ENCODE measurements around the gene KRT77. TPM values are rescaled to one million over a fixed set of nuclear protein-coding genes. Genes with fewer than 3 reads are reported as not detected.

The KRT77 gene
- total RNA-seq, 3 donors from 2014 or later (not counting 1 experiment from before 2014, with no cell fraction given) = not detected

DNA sequence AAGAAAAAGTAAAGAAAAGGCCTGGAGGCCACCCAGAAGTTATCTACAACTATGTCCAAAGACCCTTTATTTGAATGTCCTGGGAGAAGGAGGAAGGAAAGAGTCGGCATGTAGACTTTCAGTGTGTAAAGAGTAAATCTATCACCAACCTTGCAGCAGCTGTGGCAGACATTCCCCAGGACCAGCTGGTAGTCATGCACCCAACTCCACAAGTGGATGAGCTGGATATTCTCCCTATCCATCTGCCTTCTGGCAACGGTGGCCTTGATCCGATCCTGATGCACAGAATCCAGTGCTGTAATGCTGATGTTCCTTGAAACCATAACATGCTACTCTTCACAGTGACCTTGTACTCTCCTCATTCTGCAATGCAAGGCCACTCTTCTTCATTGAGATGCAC is 46.5 kb upstream of the KRT77 start:
- Mint-ChIP-seq H3K4me1 (no peaks in the 10 kb centered on the region), H3K4me3 (no peak overlapping the region), H3K27me3 (ENCODE audit: low read depth in 2 of 2) (peaks cover 13 to 34% of the 10 kb centered on the region in 2 donors), H3K27ac (no peak overlapping the region), H3K36me3 (no peaks in the 10 kb centered on the region), H3K9me3 (no peaks in the 10 kb centered on the region)
- no peak overlapping the region for H3K4me3 ChIP-seq (ENCODE audit: low read length)
- 90% methylated on average over 2 of the region's 3 CpGs for WGBS (ENCODE audit: insufficient coverage)
- H3K4me1 ChIP-seq (ENCODE audit: control insufficient read depth, insufficient read depth, low read length) = no peaks in the 10 kb centered on the region
- intact Hi-C loops (cut with micrococcal nuclease) = no loop called here
- DNase-seq (no peak), ATAC-seq (no peak)
- no peak overlapping the region for H3K27ac ChIP-seq (ENCODE audit: low read length)
- H3K27me3 ChIP-seq (ENCODE audit: control insufficient read depth, insufficient read depth, low read length) = peaks cover 1% of the 10 kb centered on the region
- H3K9me3 ChIP-seq (ENCODE audit: control insufficient read depth, insufficient read depth, low read length) = no peaks in the 10 kb centered on the region
- no peaks in the 10 kb centered on the region for H3K36me3 ChIP-seq (ENCODE audit: control insufficient read depth, insufficient read depth, low read length)
- TF ChIP-seq, protein P1, sequence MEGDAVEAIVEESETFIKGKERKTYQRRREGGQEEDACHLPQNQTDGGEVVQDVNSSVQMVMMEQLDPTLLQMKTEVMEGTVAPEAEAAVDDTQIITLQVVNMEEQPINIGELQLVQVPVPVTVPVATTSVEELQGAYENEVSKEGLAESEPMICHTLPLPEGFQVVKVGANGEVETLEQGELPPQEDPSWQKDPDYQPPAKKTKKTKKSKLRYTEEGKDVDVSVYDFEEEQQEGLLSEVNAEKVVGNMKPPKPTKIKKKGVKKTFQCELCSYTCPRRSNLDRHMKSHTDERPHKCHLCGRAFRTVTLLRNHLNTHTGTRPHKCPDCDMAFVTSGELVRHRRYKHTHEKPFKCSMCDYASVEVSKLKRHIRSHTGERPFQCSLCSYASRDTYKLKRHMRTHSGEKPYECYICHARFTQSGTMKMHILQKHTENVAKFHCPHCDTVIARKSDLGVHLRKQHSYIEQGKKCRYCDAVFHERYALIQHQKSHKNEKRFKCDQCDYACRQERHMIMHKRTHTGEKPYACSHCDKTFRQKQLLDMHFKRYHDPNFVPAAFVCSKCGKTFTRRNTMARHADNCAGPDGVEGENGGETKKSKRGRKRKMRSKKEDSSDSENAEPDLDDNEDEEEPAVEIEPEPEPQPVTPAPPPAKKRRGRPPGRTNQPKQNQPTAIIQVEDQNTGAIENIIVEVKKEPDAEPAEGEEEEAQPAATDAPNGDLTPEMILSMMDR (IDR thresholded peaks at IDR 0.05) = no peak

DNA sequence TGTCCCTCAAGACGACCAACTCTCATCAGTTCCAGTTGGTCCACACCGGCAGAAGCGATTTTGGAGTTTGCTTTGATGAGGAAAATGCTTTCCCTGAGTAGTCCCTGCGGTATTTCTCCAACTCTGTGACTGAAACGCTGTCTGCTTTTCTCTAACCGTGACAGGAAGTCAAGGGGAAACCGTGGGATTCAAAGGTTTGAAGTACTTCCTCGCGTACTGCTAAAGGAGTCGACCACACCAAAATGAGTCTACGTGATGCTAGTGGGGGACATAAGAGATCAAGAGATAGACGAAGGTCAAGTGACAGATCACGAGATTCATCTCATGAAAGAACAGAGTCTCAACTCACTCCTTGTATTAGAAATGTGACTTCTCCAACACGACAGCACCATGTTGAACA is 45.3 kb upstream of the KRT77 start:
- no peaks in the 10 kb centered on the region for H3K27me3 ChIP-seq (ENCODE audit: control insufficient read depth, insufficient read depth, low read length)
- 24% methylated on average over 12 of the region's 14 CpGs for WGBS (ENCODE audit: insufficient coverage)
- peak in 1 of 2 donors; percentile 8 for DNase-seq
- TF ChIP-seq, protein P1 (IDR thresholded peaks at IDR 0.05) = no peak
- ATAC-seq = no peak
- H3K36me3 ChIP-seq (ENCODE audit: control insufficient read depth, insufficient read depth, low read length) = no peaks in the 10 kb centered on the region
- peaks cover 23 to 35% of the 10 kb centered on the region in 2 donors for H3K27me3 Mint-ChIP-seq (ENCODE audit: low read depth in 2 of 2)
- H3K4me1 Mint-ChIP-seq = no peaks in the 10 kb centered on the region
- H3K27ac Mint-ChIP-seq = no peak overlapping the region
- intact Hi-C loops (cut with micrococcal nuclease) = no loop called here
- H3K9me3 ChIP-seq (ENCODE audit: control insufficient read depth, insufficient read depth, low read length) = no peaks in the 10 kb centered on the region
- no peak overlapping the region for H3K27ac ChIP-seq (ENCODE audit: low read length)
- no peaks in the 10 kb centered on the region for H3K9me3 Mint-ChIP-seq
- no peaks in the 10 kb centered on the region for H3K36me3 Mint-ChIP-seq
- no peak overlapping the region for H3K4me3 Mint-ChIP-seq
- no peak overlapping the region for H3K4me3 ChIP-seq (ENCODE audit: low read length)
- H3K4me1 ChIP-seq (ENCODE audit: control insufficient read depth, insufficient read depth, low read length) = no peaks in the 10 kb centered on the region

DNA sequence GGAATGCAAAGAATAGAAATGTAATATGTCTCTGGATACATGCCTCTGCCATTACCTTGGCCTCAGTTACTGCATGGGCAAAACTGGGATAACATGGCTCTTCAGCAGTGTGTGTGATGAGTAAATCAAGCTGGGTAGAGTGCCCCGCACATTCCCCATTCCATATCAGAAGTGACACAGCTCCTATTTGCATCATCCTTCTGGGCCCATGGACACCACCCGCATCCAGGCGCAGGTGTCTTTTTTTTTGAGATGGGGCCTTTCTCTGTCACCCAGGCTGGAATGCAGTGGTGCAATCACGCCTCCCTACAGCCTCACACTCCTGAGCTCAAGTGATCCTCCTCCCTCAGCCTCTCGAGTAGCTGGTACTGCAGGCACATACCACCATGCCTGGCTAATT is 42.2 kb upstream of the KRT77 start:
- Histone ChIP-seq H3K4me1 (ENCODE audit: control insufficient read depth, insufficient read depth, low read length) (no peaks in the 10 kb centered on the region), H3K9me3 (ENCODE audit: control insufficient read depth, insufficient read depth, low read length) (no peaks in the 10 kb centered on the region), H3K4me3 (ENCODE audit: low read length) (no peak overlapping the region), H3K27ac (ENCODE audit: low read length) (no peak overlapping the region), H3K36me3 (ENCODE audit: control insufficient read depth, insufficient read depth, low read length) (no peaks in the 10 kb centered on the region), H3K27me3 (ENCODE audit: control insufficient read depth, insufficient read depth, low read length) (no peaks in the 10 kb centered on the region)
- no peaks in the 10 kb centered on the region for H3K9me3 Mint-ChIP-seq
- H3K4me1 Mint-ChIP-seq = peaks cover 0 to 11% of the 10 kb centered on the region in 2 donors
- intact Hi-C loops (cut with micrococcal nuclease) = no loop called here
- ATAC-seq = no peak
- H3K27ac Mint-ChIP-seq = no peak overlapping the region
- DNase-seq = no peak
- TF ChIP-seq, protein P1 (IDR thresholded peaks at IDR 0.05) = no peak
- 90% methylated on average over 4 of the region's 5 CpGs for WGBS (ENCODE audit: insufficient coverage)
- H3K36me3 Mint-ChIP-seq = no peaks in the 10 kb centered on the region
- H3K27me3 Mint-ChIP-seq (ENCODE audit: low read depth in 2 of 2) = peaks cover 23 to 44% of the 10 kb centered on the region in 2 donors
- H3K4me3 Mint-ChIP-seq = no peak overlapping the region

DNA sequence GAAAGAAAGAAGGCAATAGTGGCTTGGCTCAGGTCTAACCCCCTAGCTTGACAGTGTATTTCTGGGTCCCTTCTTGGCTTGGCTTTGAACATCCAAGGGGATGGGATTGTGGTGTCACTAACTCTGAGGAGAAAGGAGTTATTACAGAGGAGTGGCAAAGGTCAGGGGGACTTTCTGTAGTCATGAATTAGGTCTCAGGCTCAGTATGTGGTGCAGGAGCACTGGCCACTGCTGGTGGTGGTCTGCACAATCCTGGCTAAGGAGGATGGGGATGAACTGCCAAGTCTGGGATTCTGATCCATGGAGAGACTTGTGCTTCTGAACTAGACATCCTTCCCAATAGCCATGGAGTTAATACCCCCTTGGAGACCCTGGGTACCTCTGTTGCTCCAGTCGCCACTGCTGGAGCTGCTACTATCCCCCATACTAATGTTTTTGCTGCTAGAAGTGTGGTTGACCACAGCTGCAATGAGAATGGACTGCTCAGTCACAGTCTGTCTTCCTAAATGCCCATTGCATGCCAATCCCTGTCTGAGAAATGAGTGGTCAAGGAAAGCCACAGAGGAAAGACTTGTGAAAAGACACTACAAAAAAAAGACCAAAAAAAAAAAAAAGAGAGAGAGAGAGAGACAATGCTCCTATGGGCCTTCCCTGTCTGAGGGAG is 41.3 kb upstream of the KRT77 start:
- ATAC-seq (no peak), DNase-seq (no peak)
- WGBS (ENCODE audit: insufficient coverage) = 80% methylated on average over 1 of the region's 1 CpG
- Histone ChIP-seq H3K4me3 (ENCODE audit: low read length) (no peak overlapping the region), H3K27me3 (ENCODE audit: control insufficient read depth, insufficient read depth, low read length) (peaks cover 3% of the 10 kb centered on the region), H3K9me3 (ENCODE audit: control insufficient read depth, insufficient read depth, low read length) (no peaks in the 10 kb centered on the region), H3K4me1 (ENCODE audit: control insufficient read depth, insufficient read depth, low read length) (no peaks in the 10 kb centered on the region), H3K36me3 (ENCODE audit: control insufficient read depth, insufficient read depth, low read length) (no peaks in the 10 kb centered on the region), H3K27ac (ENCODE audit: low read length) (no peak overlapping the region)
- H3K4me1 Mint-ChIP-seq = peaks cover 0 to 11% of the 10 kb centered on the region in 2 donors
- no peaks in the 10 kb centered on the region for H3K9me3 Mint-ChIP-seq
- TF ChIP-seq, protein P1 (IDR thresholded peaks at IDR 0.05) = no peak
- no peaks in the 10 kb centered on the region for H3K36me3 Mint-ChIP-seq
- no peak overlapping the region for H3K27ac Mint-ChIP-seq
- H3K4me3 Mint-ChIP-seq = no peak overlapping the region
- intact Hi-C loops (cut with micrococcal nuclease) = no loop called here
- H3K27me3 Mint-ChIP-seq (ENCODE audit: low read depth in 2 of 2) = peaks cover 19 to 44% of the 10 kb centered on the region in 2 donors

Measured in natural killer cell (primary cell).